WTC11 (cell line): Measurements from ENCODE around the gene ODAD3. TPM values are rescaled to one million over a fixed set of nuclear protein-coding genes. Genes with fewer than 3 reads are reported as not detected.

ENCODE experiments used
- ATAC-seq: fragments of 200-7000 bp; cut with Tn5 transposase; 2 replicates; pipeline ENCODE4 v1.10.0; 2021; ENCODE audit warnings: mild to moderate bottlenecking, moderate library complexity
- CTCF ChIA-PET: fragments of 300-600 bp; sonication (Branson Sonifier 250); formaldehyde crosslinking; loops from one replicate; lab custom pipeline; 2021; ENCODE audit warnings: antibody characterized with exemption; lab: Charles Lee
- POLR2A ChIA-PET: fragments of 350-600 bp; sonication (Branson Sonifier 250); formaldehyde crosslinking; loops from one replicate; lab custom pipeline; 2021; ENCODE audit warnings: antibody characterized with exemption; lab: Charles Lee
- DNase-seq: peaks from one replicate; pipeline ENCODE4 v3.0.0; 2021; ENCODE audit warnings: low spot score
- H3K27ac Mint-ChIP-seq: 2 replicates; pipeline ENCODE4 v1.8.0; 2021; ENCODE audit warnings: mixed read lengths
- H3K27me3 Mint-ChIP-seq: 2 replicates; pipeline ENCODE4 v1.8.0; 2021; ENCODE audit warnings: low read depth, mild to moderate bottlenecking, moderate library complexity, mixed read lengths
- H3K36me3 Mint-ChIP-seq: 2 replicates; pipeline ENCODE4 v1.8.0; 2021; ENCODE audit warnings: mixed read lengths
- H3K4me1 Mint-ChIP-seq: 2 replicates; pipeline ENCODE4 v1.8.0; 2022; ENCODE audit warnings: mixed read lengths
- H3K4me3 Mint-ChIP-seq: 2 replicates; pipeline ENCODE4 v1.8.0; 2021; ENCODE audit warnings: mild to moderate bottlenecking, moderate library complexity, mixed read lengths
- H3K9me3 Mint-ChIP-seq: 2 replicates; pipeline ENCODE4 v1.8.0; 2021; ENCODE audit warnings: mixed read lengths
- ARID4B ChIP-seq: sonication (generic); formaldehyde crosslinking; IDR thresholded peaks from 2 replicates; pipeline ENCODE4 v1.8.0; 2023; ENCODE audit warnings: missing genetic modification reagents, mild to moderate bottlenecking, borderline replicate concordance
- ATF3 ChIP-seq: sonication (generic); formaldehyde crosslinking; conservative IDR thresholded peaks from 2 replicates; pipeline ENCODE4 v1.8.1; 2022; ENCODE audit warnings: mild to moderate bottlenecking, missing genetic modification reagents
- ELF4 ChIP-seq: sonication (generic); formaldehyde crosslinking; IDR thresholded peaks from 2 replicates; pipeline ENCODE4 v1.8.1; 2022; ENCODE audit warnings: low read depth, mild to moderate bottlenecking, moderate library complexity, missing genetic modification reagents
- FOXP1 ChIP-seq: sonication (generic); formaldehyde crosslinking; IDR thresholded peaks from 2 replicates; pipeline ENCODE4 v1.8.0; 2022; ENCODE audit warnings: missing genetic modification reagents, mild to moderate bottlenecking, moderate library complexity, borderline replicate concordance
- FOXP4 ChIP-seq: sonication (generic); formaldehyde crosslinking; IDR thresholded peaks from 2 replicates; pipeline ENCODE4 v1.8.0; 2022; ENCODE audit warnings: mild to moderate bottlenecking, missing genetic modification reagents
- STAT6 ChIP-seq: sonication (generic); formaldehyde crosslinking; conservative IDR thresholded peaks from 2 replicates; pipeline ENCODE4 v1.8.1; 2023; ENCODE audit warnings: mild to moderate bottlenecking, low read depth, missing genetic modification reagents, moderate library complexity
- TEAD4 ChIP-seq: sonication (generic); formaldehyde crosslinking; IDR thresholded peaks from 2 replicates; pipeline ENCODE4 v1.8.0; 2022; ENCODE audit warnings: mild to moderate bottlenecking, missing genetic modification reagents
- USF2 ChIP-seq: sonication (generic); formaldehyde crosslinking; IDR thresholded peaks from 2 replicates; pipeline ENCODE4 v1.8.1; 2023; ENCODE audit warnings: mild to moderate bottlenecking, missing genetic modification reagents, moderate library complexity
- ZNF138 ChIP-seq: sonication (generic); formaldehyde crosslinking; conservative IDR thresholded peaks from 2 replicates; pipeline ENCODE4 v1.8.1; 2022; ENCODE audit warnings: mild to moderate bottlenecking, moderate library complexity, missing genetic modification reagents
- ZNF232 ChIP-seq: sonication (generic); formaldehyde crosslinking; IDR thresholded peaks from 2 replicates; pipeline ENCODE4 v1.8.0; 2022; ENCODE audit warnings: mild to moderate bottlenecking, missing genetic modification reagents
- ZNF281 ChIP-seq: sonication (generic); formaldehyde crosslinking; IDR thresholded peaks from 2 replicates; pipeline ENCODE4 v1.8.0; 2023; ENCODE audit warnings: mild to moderate bottlenecking, missing genetic modification reagents
- ZNF317 ChIP-seq: sonication (generic); formaldehyde crosslinking; IDR thresholded peaks from 2 replicates; pipeline ENCODE4 v1.8.1; 2023; ENCODE audit warnings: low read depth, mild to moderate bottlenecking, moderate library complexity, missing genetic modification reagents, borderline replicate concordance
- ZNF532 ChIP-seq: fragments of 250-450 bp; sonication (Bioruptor Pico); IDR thresholded peaks from 2 replicates; pipeline ENCODE4 v1.9.0; 2021; ENCODE audit warnings: mild to moderate bottlenecking, borderline replicate concordance
- total RNA-seq: library from RNA; stranded (reverse); gene quantifications from 3 replicates; pipeline ENCODE4 v1.2.3, GENCODE V29; 2021

Gene ODAD3
- total RNA-seq, 1 experiment from 2014 or later: 4.1 TPM

GRCh38 chr19:11405846-11406643 lies 28.9 kb downstream of the ODAD3 start (continued):
- TF ChIP-seq ARID4B (no peak), TEAD4 (CRISPR knock-in tag) (no peak), STAT6 (CRISPR knock-in tag) (no peak)

GRCh38 chr19:11404588-11405222 lies 30.2 kb downstream of the ODAD3 start:
- Mint-ChIP-seq H3K27me3 (no peaks in the 10 kb centered on the region), H3K9me3 (no peaks in the 10 kb centered on the region), H3K27ac (no peak overlapping the region), H3K4me3 (no peak overlapping the region), H3K36me3 (peaks cover 36% of the 10 kb centered on the region), H3K4me1 (no peaks in the 10 kb centered on the region)
- CTCF ChIA-PET: interaction anchor here (1.5 to 3.3 kb wide), 4 partner anchors 14 to 30 kb away, joined by 4 to 66 read pairs (median 23); partner anchors contain the start of genes EPOR, ODAD3 and PRKCSH
- no peak for TF ChIP-seq USF2 (CRISPR knock-in tag)
- TF ChIP-seq ZNF138 (CRISPR knock-in tag): no peak
- no peak for TF ChIP-seq FOXP1 (CRISPR knock-in tag)
- TF ChIP-seq ELF4 (CRISPR knock-in tag): no peak
- no peak for TF ChIP-seq ZNF532 (CRISPR knock-in tag)
- no peak for TF ChIP-seq ZNF232
- no peak for TF ChIP-seq ZNF281
- no peak for TF ChIP-seq ATF3 (CRISPR knock-in tag)
- no peak for TF ChIP-seq ZNF317
- TF ChIP-seq FOXP4 (CRISPR knock-in tag): no peak
- POLR2A ChIA-PET: no interaction called here
- DNase-seq: no peak
- no peak for ATAC-seq
